ENCODE data around the gene KCNJ10.

DNA sequence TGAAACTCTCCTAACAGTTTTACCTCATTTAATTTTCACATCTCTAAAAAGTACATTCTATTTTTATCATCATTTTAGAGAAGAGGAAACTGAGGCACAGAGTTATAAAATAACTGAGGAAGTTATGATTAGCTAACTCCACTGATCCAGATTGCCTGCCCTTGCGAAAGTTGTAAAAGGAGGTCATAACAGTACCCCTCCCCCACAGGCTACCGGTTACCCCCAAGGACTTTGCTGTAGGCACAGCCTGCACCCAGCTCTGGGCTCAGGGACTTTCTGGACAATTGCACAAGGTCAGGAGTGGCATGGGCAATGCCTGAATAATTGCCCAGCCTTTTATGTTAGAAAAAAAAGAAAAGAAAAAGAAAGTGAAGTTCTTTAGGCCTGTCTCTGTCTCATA lies 60.9 kb downstream of the KCNJ10 start:
- no peak for TF ChIP-seq ISL1 (CRISPR knock-in tag; IDR thresholded peaks at IDR 0.05)
- TF ChIP-seq, protein P1, sequence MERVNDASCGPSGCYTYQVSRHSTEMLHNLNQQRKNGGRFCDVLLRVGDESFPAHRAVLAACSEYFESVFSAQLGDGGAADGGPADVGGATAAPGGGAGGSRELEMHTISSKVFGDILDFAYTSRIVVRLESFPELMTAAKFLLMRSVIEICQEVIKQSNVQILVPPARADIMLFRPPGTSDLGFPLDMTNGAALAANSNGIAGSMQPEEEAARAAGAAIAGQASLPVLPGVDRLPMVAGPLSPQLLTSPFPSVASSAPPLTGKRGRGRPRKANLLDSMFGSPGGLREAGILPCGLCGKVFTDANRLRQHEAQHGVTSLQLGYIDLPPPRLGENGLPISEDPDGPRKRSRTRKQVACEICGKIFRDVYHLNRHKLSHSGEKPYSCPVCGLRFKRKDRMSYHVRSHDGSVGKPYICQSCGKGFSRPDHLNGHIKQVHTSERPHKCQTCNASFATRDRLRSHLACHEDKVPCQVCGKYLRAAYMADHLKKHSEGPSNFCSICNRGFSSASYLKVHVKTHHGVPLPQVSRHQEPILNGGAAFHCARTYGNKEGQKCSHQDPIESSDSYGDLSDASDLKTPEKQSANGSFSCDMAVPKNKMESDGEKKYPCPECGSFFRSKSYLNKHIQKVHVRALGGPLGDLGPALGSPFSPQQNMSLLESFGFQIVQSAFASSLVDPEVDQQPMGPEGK (CRISPR knock-in tag; IDR thresholded peaks at IDR 0.05; ENCODE audit: borderline replicate concordance) = no peak
- no peak for TF ChIP-seq TCF4 (CRISPR knock-in tag; IDR thresholded peaks at IDR 0.05; ENCODE audit: borderline replicate concordance)
- TF ChIP-seq ARNTL (CRISPR knock-in tag; IDR thresholded peaks at IDR 0.05; ENCODE audit: borderline replicate concordance, low read depth) = no peak
- TF ChIP-seq ZFP30 (CRISPR knock-in tag; IDR thresholded peaks at IDR 0.05) = no peak
- no peak for TF ChIP-seq CSDC2 (CRISPR knock-in tag; IDR thresholded peaks at IDR 0.05)
- TF ChIP-seq RARB (CRISPR knock-in tag; IDR thresholded peaks at IDR 0.05) = no peak
- TF ChIP-seq PPARA (CRISPR knock-in tag; IDR thresholded peaks at IDR 0.05; ENCODE audit: borderline replicate concordance) = no peak
- TF ChIP-seq, protein P2, sequence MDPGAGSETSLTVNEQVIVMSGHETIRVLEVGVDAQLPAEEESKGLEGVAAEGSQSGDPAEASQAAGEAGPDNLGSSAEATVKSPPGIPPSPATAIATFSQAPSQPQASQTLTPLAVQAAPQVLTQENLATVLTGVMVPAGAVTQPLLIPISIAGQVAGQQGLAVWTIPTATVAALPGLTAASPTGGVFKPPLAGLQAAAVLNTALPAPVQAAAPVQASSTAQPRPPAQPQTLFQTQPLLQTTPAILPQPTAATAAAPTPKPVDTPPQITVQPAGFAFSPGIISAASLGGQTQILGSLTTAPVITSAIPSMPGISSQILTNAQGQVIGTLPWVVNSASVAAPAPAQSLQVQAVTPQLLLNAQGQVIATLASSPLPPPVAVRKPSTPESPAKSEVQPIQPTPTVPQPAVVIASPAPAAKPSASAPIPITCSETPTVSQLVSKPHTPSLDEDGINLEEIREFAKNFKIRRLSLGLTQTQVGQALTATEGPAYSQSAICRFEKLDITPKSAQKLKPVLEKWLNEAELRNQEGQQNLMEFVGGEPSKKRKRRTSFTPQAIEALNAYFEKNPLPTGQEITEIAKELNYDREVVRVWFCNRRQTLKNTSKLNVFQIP (CRISPR knock-in tag; IDR thresholded peaks at IDR 0.05; ENCODE audit: borderline replicate concordance, low read depth) = no peak
- no peak for TF ChIP-seq ZNF8 (CRISPR knock-in tag; IDR thresholded peaks at IDR 0.05)
- TF ChIP-seq, protein P3, sequence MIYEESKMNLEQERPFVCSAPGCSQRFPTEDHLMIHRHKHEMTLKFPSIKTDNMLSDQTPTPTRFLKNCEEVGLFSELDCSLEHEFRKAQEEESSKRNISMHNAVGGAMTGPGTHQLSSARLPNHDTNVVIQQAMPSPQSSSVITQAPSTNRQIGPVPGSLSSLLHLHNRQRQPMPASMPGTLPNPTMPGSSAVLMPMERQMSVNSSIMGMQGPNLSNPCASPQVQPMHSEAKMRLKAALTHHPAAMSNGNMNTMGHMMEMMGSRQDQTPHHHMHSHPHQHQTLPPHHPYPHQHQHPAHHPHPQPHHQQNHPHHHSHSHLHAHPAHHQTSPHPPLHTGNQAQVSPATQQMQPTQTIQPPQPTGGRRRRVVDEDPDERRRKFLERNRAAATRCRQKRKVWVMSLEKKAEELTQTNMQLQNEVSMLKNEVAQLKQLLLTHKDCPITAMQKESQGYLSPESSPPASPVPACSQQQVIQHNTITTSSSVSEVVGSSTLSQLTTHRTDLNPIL (CRISPR knock-in tag; IDR thresholded peaks at IDR 0.05; ENCODE audit: low read depth) = no peak
